Colonic mucosa (tissue), 4 donors: ENCODE results near the gene MTMR12. TPM values are rescaled to one million over a fixed set of nuclear protein-coding genes. Genes with fewer than 3 reads are reported as not detected.

Experiments used
- DNase-seq: peaks from one replicate; pipeline ENCODE4 v3.0.0-alpha.2; 2020
- H3K27ac ChIP-seq: fragments of 200-600 bp; one replicate; pipeline ENCODE4 v1.8.0; 2021
- H3K27me3 ChIP-seq: fragments of 200-600 bp; one replicate; pipeline ENCODE4 v1.8.0; 2021
- H3K36me3 ChIP-seq: fragments of 200-600 bp; one replicate; pipeline ENCODE4 v1.8.0; 2021
- H3K4me1 ChIP-seq: fragments of 200-600 bp; one replicate; pipeline ENCODE4 v1.8.0; 2021; ENCODE audit warnings: mild to moderate bottlenecking
- H3K4me3 ChIP-seq: fragments of 200-600 bp; one replicate; pipeline ENCODE4 v1.8.0; 2021
- H3K9ac ChIP-seq, 2 donors: one replicate each; pipeline ENCODE4 v1.7.0; 2013; ENCODE audit warnings: control low read depth in 2 of 2, low read depth in 2 of 2, low read length in 2 of 2
- H3K9me3 ChIP-seq: fragments of 200-600 bp; one replicate; pipeline ENCODE4 v1.8.0; 2021
- intact Hi-C: fragments of 100-400 bp; cut with DNase I; formaldehyde crosslinking; loops from one replicate; pipeline ENCODE4 v1.14.1; 2022
- total RNA-seq, 2 donors: library from RNA; stranded (reverse); fragmentation: NEBNext Ultra II Directional in 1 of 2; extraction: Animal tissue kit (Norgen Biotek cat#: 25700) in 1 of 2; gene quantifications; one replicate each; pipeline ENCODE4 v1.2.1, GENCODE V29; 2021
- TF ChIP-seq, protein P1 (sequence below): fragments of 200-600 bp; IDR thresholded peaks from one replicate; pipeline ENCODE4 v1.8.0; 2022; ENCODE audit warnings: antibody characterized with exemption, mild to moderate bottlenecking
- donor health status: healthy.
- donor health status: DM: no; HTN: no; CAD: no.
- donor health status: DM: no; HTN: no; CAD: no.

MTMR12 gene
- total RNA-seq, 2 donors from 2014 or later: 23.2 to 23.8 TPM

DNA sequence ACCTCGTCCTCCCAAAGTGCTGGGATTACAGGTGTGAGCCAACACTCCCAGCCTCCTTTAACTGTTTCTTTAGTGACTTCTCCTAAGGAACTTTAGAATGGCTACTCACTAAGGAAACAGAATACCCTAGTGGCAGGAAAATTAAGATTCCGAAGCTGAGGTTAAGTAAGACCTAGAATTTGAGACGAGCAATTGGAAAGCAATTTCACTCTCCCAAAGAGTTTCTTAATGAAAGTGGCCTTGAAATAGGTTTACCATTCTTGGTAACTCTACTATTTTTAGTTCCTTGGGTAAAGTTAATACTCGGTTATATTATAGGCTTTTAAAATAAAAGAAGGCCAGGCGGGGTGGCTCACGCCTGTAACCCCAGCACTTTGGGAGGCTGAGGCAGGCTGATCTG, 115.7 kb downstream of the MTMR12 start:
- Histone ChIP-seq H3K27me3 (no peaks in the 10 kb centered on the region), H3K36me3 (no peaks in the 10 kb centered on the region), H3K27ac (no peak overlapping the region), H3K4me1 (no peaks in the 10 kb centered on the region), H3K9ac (no peak overlapping the region), H3K4me3 (no peak overlapping the region), H3K9me3 (no peaks in the 10 kb centered on the region)
- TF ChIP-seq, protein P1, sequence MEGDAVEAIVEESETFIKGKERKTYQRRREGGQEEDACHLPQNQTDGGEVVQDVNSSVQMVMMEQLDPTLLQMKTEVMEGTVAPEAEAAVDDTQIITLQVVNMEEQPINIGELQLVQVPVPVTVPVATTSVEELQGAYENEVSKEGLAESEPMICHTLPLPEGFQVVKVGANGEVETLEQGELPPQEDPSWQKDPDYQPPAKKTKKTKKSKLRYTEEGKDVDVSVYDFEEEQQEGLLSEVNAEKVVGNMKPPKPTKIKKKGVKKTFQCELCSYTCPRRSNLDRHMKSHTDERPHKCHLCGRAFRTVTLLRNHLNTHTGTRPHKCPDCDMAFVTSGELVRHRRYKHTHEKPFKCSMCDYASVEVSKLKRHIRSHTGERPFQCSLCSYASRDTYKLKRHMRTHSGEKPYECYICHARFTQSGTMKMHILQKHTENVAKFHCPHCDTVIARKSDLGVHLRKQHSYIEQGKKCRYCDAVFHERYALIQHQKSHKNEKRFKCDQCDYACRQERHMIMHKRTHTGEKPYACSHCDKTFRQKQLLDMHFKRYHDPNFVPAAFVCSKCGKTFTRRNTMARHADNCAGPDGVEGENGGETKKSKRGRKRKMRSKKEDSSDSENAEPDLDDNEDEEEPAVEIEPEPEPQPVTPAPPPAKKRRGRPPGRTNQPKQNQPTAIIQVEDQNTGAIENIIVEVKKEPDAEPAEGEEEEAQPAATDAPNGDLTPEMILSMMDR: no peak
- intact Hi-C loops: no loop called here
- DNase-seq: no peak

DNA sequence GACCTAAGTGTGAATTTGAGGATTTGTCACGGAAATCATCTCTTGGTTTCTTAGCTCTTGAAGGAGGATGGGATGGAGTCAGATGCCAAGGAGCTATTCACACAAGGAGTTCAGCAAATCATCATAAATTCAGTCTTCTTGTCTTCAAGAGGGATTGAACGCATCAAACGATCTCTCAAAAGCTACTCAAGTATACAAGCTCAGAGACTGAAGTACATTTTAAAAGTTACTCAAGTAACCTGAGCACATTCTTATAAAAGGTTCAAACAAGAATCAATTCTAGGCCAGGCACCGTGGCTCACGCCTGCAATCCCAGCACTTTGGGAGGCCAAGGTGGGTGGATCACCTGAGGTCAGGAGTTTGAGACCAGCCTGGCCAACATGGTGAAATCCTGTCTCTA, 117.5 kb downstream of the MTMR12 start:
- Histone ChIP-seq H3K4me1 (no peaks in the 10 kb centered on the region), H3K27me3 (no peaks in the 10 kb centered on the region), H3K4me3 (no peak overlapping the region), H3K36me3 (no peaks in the 10 kb centered on the region), H3K9me3 (no peaks in the 10 kb centered on the region), H3K9ac (no peak overlapping the region), H3K27ac (no peak overlapping the region)
- intact Hi-C loops: no loop called here
- DNase-seq: no peak
- TF ChIP-seq, protein P1: no peak

DNA sequence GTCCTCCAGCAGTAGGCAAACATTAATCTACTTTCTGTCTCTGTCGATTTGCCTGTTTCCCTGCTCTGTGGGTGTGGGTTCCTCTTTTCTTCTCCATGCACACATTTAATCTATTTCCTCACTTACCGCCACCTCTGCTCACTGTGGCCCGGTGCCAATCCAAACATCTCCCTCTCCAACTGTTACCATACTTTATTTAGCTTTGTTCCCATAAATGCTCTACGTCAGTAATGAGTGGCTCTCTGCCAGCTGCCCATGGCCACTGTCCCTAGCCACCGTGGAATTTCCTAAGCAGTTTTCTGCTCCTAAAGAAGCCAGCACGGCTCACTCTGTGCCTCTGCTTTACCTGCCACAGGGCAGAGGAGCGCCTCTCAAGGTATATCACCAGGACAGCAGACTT, 119.1 kb downstream of the MTMR12 start:
- intact Hi-C loops: no loop called here
- no peaks in the 10 kb centered on the region for H3K27me3 ChIP-seq
- TF ChIP-seq, protein P1: no peak
- peak; percentile 91 for DNase-seq
- H3K9ac ChIP-seq: peak overlapping the region; percentile 24 to 70
- no peaks in the 10 kb centered on the region for H3K36me3 ChIP-seq
- no peaks in the 10 kb centered on the region for H3K4me1 ChIP-seq
- H3K4me3 ChIP-seq: no peak overlapping the region
- peak overlapping the region; percentile 45 for H3K27ac ChIP-seq
- H3K9me3 ChIP-seq: no peaks in the 10 kb centered on the region

- no peak overlapping the region for H3K27ac ChIP-seq
- H3K9ac ChIP-seq: no peak overlapping the region
- H3K27me3 ChIP-seq: no peaks in the 10 kb centered on the region
- H3K4me3 ChIP-seq: no peak overlapping the region
- H3K9me3 ChIP-seq: no peaks in the 10 kb centered on the region
- DNase-seq: no peak
- TF ChIP-seq, protein P1: no peak
- H3K36me3 ChIP-seq: no peaks in the 10 kb centered on the region
- intact Hi-C loops: no loop called here
- no peaks in the 10 kb centered on the region for H3K4me1 ChIP-seq
Measured at GRCh38 chr5:32190095-32190494, 122.6 kb downstream of the MTMR12 start.

DNA sequence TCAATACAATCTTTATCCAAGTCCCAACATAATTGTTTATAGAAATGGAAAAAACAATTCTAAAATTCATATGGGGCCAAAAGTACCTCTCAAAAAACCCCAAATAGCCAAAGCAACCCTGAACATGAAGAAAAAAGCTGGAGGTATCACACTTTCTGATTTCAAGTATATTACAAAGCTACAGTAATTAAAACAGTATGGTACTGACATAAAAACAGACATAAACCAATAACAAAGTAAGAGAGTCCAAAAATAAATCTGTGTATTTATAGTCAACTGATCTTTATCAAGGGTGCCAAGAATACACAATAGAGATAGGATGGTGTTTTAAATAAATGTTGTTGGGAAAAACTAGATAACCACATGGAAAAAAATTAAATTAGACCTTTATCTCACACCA, 125.1 kb downstream of the MTMR12 start:
- Histone ChIP-seq H3K9ac (no peak overlapping the region), H3K9me3 (no peaks in the 10 kb centered on the region), H3K4me1 (no peaks in the 10 kb centered on the region), H3K27ac (no peak overlapping the region), H3K4me3 (no peak overlapping the region), H3K36me3 (no peaks in the 10 kb centered on the region), H3K27me3 (no peaks in the 10 kb centered on the region)
- intact Hi-C loops: no loop called here
- no peak for DNase-seq
- TF ChIP-seq, protein P1: no peak
